ENCODE measurements around the gene SNRNP25.
"Not testable (repeated sequence)": the region's sequence is repeated elsewhere in the genome, so short reads cannot be mapped to it uniquely, and the experiment has no call there.

SNRNP25 gene

DNA sequence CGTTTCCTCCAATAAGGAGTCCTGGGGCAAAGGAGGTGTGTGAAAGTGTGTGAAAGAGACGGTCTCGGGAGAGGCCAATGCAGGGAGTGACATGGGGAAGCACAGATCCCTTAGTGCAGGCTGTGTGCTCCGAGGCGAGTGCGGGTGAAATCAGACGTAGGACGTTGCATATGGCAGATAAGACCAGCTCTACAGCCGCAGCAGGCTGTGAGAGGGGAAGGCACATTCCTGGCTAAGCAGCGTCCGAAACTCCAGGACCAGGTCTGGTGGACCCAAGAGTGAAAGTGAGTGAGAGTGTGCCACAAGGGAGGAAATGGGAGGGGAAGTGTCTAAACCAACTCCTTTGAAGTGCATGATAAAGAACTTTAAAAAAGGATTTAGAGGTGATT lies 11.6 kb upstream of the SNRNP25 start:
- no peak for DNase-seq

- no peak for DNase-seq
Measured at GRCh38 chr16:42691-43090, 10.9 kb upstream of the SNRNP25 start.

- DNase-seq, result no peak
Measured at GRCh38 chr16:43294-43693, 10.3 kb upstream of the SNRNP25 start.

DNA sequence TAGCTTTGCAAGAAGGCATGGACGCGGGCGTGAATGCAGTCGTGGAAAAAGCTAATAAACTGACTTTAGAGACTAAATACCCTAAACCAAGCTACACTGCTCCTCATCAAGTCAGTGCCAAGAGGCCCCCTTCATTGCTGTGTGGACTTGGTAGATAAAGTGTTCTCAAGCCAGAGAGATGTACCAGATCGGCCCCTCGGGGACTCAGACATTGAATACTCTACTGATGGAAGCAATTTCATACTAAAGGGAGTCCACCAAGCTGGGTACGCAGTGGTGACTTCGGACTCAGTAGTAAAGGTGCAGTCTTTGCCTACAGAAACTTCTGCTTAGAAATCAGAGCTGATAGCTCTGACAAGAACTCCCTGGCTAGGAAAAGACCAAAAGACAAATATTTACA lies 9.0 kb upstream of the SNRNP25 start:
- no peak for DNase-seq

GRCh38 chr16:45454-45853 lies 8.2 kb upstream of the SNRNP25 start:
- DNase-seq, result no peak

GRCh38 chr16:46510-46909 lies 7.1 kb upstream of the SNRNP25 start:
- DNase-seq, result not testable (repeated sequence)

DNA sequence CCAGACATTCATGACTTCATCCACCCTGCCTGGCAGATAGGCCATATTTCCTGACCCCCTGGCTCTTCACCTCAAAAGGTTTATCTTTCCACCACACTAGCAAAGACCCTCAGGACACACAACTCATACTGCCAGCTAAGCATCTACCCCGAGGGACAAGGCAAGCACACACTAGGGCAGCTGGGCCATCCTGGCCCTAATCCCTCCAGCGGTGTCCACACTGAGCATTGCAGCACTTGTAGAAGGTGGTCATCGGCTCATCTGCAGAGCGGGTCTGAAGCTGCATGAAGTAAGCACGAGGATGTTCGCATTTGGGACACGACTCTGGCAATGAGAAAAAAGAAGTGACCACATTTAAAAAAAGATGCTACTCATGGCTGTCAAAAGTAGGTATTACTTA lies 6.4 kb upstream of the SNRNP25 start:
- no peak for DNase-seq

- DNase-seq, result no peak
Measured at GRCh38 chr16:50769-51591, 2.6 kb upstream of the SNRNP25 start.

GRCh38 chr16:54237-54581 lies 581 bp downstream of the SNRNP25 start:
- DNase-seq, result no peak

DNA sequence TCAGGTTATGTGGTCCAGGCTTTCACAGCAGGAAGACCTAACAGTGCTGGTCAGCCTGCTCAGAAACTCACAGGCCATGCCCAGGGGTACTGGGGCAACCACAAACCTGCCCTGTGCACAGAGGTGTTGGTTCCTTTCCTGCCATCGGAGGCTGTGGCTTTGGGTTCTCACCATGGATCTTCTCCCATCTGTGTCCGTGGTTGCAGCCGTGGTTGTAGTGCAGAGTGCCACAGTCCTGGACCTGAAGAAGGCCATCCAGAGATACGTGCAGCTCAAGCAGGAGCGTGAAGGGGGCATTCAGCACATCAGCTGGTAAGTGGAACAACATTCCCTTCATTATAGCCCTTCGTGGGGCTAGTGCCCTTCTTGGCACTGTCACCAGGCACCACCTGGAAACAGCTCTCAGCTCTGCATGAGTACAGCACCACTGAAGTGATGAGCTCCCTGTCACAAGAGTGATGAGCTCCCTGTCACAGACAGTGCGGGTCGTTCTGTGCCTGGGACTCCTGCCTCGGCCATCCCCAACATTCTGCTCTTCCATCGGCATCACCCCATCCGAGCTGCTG lies 2.0 kb downstream of the SNRNP25 start:
- no peak for DNase-seq

DNA sequence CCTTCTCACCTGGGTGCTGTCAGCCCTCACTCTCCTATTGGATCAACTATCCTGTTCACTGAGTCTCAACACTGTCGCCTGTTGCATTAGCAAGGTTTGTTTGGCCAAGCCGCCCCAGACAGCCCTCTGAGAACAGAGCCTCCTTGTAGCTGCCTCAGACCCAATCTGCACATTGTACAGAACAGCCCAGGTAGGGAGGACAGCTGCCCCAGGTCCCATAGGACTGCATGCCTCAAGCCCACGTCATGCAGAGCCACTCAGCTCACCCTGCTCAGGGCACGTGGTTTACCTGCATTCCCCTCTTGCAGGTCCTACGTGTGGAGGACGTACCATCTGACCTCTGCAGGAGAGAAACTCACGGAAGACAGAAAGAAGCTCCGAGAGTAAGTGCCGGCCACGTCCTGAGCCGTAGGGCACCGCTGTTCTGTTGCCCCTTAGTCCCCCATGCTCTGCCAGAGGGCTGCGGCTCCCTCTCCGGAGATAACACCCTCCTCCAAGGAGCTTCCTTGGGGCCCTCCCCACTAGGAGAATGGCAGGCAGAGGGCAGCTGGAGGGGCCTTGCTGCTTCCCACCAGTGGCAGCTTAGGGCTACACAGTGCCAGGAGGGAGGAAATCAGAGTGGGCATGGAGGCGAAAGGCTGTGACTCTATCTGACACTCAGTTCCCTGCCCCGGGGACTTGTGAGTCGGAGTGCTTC lies 2.8 kb downstream of the SNRNP25 start:
- no peak for DNase-seq

GRCh38 chr16:57711-58110 lies 4.1 kb downstream of the SNRNP25 start:
- no peak for DNase-seq

GRCh38 chr16:58491-59439 lies 5.1 kb downstream of the SNRNP25 start:
- no peak for DNase-seq

GRCh38 chr16:59440-60059 lies 5.9 kb downstream of the SNRNP25 start:
- DNase-seq, result no peak

- no peak for DNase-seq
Measured at GRCh38 chr16:60166-60565, 6.5 kb downstream of the SNRNP25 start.

GRCh38 chr16:60929-61878 lies 7.6 kb downstream of the SNRNP25 start:
- DNase-seq, result no peak

DNA sequence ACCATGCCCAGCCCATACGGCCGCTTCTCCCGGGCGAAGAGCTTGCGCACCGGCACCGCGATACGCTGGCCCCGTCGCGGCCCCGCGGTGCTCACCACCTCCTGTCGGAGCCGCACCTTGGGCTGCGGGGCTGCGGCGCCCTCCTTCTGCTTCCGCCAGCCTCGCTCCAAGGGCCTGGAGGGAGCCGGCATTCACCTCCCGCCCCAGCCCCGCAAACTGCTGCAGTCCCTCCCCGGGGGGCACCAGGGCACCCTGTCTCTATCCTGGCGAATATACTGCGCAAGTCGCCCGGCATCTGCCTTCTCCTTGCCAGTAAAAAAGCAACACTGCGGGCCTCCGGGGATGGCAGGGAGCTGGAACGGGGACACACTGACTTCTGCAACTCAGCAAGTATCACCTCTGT lies 8.3 kb downstream of the SNRNP25 start:
- no peak for DNase-seq

GRCh38 chr16:62283-62967 lies 8.8 kb downstream of the SNRNP25 start:
- no peak for DNase-seq

- no peak for DNase-seq
Measured at GRCh38 chr16:62968-63391, 9.4 kb downstream of the SNRNP25 start.

DNA sequence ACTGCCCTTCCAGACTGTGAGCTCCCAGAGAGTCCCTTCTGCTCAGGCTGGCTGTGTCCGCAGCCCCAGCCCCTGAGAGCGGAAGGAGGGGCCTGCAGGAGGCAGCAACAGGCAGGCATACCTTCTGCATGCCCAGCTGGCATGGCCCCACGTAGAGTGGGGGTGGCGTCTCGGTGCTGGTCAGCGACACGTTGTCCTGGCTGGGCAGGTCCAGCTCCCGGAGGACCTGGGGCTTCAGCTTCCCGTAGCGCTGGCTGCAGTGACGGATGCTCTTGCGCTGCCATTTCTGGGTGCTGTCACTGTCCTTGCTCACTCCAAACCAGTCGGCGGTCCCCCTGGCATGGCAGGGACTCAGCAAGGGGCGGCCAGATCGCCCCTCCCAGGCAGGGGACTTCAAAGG lies 9.8 kb downstream of the SNRNP25 start:
- no peak for DNase-seq
